DMS79 treated with DMSO at 0.1 percent for 48 hours (cell line): ENCODE data around the gene MARK2.

ENCODE experiments used
- DNase-seq: peaks from one replicate; lab custom pipeline; 2025; lab: John Stamatoyannopoulos, UW

Gene MARK2

GRCh38 chr11:63829823-63830489 lies 9.0 kb upstream of the MARK2 start:
- no peak for DNase-seq

GRCh38 chr11:63831326-63831725 lies 7.6 kb upstream of the MARK2 start:
- DNase-seq: no peak

GRCh38 chr11:63832336-63832735 lies 6.6 kb upstream of the MARK2 start:
- DNase-seq: no peak

GRCh38 chr11:63833048-63833447 lies 5.9 kb upstream of the MARK2 start:
- DNase-seq: no peak

GRCh38 chr11:63834535-63835157 lies 4.3 kb upstream of the MARK2 start:
- DNase-seq: no peak

GRCh38 chr11:63835158-63835545 lies 3.8 kb upstream of the MARK2 start:
- no peak for DNase-seq

- peak; percentile 84 for DNase-seq
Observed at GRCh38 chr11:63837027-63837688, 1.8 kb upstream of the MARK2 start.

- peak; percentile 24 for DNase-seq
Observed at GRCh38 chr11:63837739-63838138, 1.2 kb upstream of the MARK2 start.

- DNase-seq: no peak
Observed at GRCh38 chr11:63838150-63838677, 696 bp upstream of the MARK2 start.

GRCh38 chr11:63839508-63840355 lies 822 bp downstream of the MARK2 start:
- peak; percentile 38 for DNase-seq

GRCh38 chr11:63840356-63841060 lies 1.6 kb downstream of the MARK2 start:
- DNase-seq: no peak

GRCh38 chr11:63841554-63841953 lies 2.6 kb downstream of the MARK2 start:
- DNase-seq: peak; percentile 75

- no peak for DNase-seq
Observed at GRCh38 chr11:63843041-63843440, 4.1 kb downstream of the MARK2 start.

- DNase-seq: no peak
Observed at GRCh38 chr11:63844836-63845235, 5.9 kb downstream of the MARK2 start.

- DNase-seq: no peak
Observed at GRCh38 chr11:63845303-63845702, 6.4 kb downstream of the MARK2 start.

- DNase-seq: no peak
Observed at GRCh38 chr11:63845911-63846310, 7.0 kb downstream of the MARK2 start.

GRCh38 chr11:63846897-63847296 lies 8.0 kb downstream of the MARK2 start:
- no peak for DNase-seq

GRCh38 chr11:63847363-63847762 lies 8.5 kb downstream of the MARK2 start:
- peak; percentile 78 for DNase-seq

- no peak for DNase-seq
Observed at GRCh38 chr11:63849691-63850090, 10.8 kb downstream of the MARK2 start.

- no peak for DNase-seq
Observed at GRCh38 chr11:63850920-63851319, 12.0 kb downstream of the MARK2 start.

GRCh38 chr11:63851364-63851763 lies 12.5 kb downstream of the MARK2 start:
- DNase-seq: no peak

GRCh38 chr11:63853476-63853875 lies 14.6 kb downstream of the MARK2 start:
- no peak for DNase-seq
